GM19023 (cell line): ENCODE results near the gene ELMO1.

ENCODE experiments used
- ATAC-seq: cut with Tn5 transposase; IDR thresholded peaks from one replicate; pipeline ENCODE4 v1.9.1; 2021; ENCODE audit warnings: mild to moderate bottlenecking, moderate library complexity; ENCODE audit not compliant: unreplicated experiment

The ELMO1 gene

DNA sequence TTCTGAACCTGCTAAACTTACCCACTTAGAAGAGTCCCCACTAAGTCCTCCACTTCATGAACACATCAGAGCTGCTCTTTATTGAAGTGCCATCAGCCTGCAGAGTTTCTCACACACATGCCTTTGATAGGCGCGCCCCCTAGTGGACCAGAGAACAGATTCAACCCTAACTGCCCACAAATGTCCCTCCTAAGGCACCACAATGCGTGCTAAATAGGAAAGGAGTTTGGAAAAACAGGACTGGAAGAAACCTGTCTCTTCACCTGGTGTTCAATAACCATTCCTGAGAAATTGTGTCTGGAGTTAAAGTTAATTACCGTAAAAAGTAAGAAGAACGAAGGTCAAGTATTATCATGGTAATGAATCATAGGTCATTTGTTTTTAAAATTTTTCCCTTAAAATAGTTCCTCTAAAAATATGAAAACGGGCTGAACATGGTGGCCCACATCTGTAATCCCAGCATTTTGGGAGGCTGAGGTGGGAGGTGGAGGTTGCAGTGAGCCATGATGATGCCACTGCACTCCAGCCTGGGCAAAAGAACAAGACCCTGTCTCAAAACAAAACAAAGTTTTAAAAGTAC is 249.7 kb downstream of the ELMO1 start:
- peak; percentile 57 for ATAC-seq

DNA sequence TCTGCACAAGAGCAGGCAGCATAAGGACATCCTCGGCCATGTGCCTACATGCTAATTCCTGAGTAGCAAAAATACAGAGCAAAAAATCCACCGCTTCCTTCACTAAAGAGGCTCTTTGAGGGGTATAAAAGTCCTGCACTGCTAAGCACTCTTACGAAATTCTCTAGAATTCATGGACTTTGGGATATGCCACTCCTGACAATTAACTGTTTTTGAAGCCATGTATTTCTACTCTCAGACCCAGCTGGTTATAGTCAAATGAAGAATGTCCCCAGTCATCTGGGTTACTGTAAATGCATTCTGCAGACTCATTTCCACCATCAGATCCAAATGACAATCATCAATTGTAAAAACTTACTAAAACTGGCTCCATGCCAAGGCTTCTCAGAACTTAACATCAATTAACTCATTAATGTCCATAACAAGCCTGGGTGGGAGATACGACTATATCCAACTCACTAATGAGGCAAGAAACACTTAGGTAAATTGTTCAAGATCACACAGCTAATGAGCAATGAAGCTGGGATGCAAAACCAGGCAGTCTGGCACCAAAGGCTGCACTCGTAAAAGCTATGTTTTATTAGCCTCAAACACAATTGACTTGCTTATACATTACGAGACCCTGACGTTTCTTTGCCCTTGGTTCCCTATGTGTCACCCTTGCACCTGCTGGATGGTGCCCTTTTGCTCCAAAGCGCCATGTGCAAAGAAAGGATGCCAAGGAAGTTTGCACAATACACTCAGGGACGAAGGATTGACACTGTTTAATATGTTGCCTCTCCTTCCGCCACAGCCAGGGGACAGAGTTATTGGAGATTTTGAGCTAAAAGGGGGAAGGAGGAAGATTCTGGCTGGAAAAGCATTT is 250.4 kb downstream of the ELMO1 start:
- no peak for ATAC-seq

DNA sequence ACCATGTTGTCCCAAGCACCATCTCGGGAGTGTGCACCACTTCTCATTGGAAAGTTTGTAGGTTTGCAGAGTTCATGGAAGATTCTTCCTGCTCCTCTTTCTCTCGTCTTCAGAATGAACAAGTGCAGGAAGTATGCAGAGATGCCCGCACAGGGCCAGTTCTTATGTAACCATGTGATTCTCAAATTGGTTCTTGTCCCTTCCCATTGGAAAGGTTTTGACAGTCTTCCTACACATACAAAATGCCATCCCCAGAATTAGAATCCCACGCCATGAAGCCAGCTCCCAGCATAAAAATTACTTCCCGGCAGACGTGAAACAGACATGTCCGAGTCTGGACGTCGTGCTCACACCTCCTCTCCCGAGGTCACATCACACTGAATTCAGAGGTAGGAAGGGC is 251.6 kb downstream of the ELMO1 start:
- no peak for ATAC-seq

DNA sequence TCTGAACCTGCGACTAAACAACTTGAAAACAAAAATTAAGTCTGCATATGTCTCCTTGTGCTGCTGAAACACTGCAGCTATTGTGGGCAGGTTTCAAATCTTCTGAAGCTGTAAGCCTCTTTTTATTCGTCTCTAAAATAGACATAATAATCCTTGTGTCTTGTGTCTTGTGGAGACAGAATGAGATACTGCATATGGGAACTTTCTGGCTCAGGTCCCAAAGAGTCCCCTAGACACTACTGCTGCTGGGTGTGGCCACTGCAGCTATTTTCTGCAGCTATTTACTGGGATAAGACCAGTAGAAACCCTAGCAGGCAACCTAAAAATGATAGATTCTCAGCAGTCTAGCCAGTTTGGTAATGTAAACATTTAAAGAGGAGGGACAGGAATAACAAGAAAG is 252.0 kb downstream of the ELMO1 start:
- no peak for ATAC-seq

- ATAC-seq, result no peak
Measured at GRCh38 chr7:37195388-37195787, 253.3 kb downstream of the ELMO1 start.

- ATAC-seq, result no peak
Measured at GRCh38 chr7:37194943-37195342, 253.7 kb downstream of the ELMO1 start.

DNA sequence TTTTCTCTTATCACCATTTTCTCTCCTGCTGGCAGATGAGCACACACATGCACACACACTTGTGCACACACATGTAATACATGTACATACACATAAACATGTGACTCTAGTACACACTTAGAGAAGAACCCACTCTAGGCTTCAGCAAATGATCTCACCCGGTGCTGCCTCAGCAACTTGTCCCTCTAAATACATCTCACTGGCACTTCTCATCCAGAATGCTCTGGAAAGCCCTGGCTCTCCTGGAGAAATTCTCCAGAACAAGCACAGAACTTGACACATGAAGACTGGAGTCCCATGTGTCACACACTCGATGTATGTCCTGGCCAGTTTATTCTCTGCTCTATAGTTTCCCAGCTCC is 254.9 kb downstream of the ELMO1 start:
- ATAC-seq, result no peak

- ATAC-seq, result no peak
Measured at GRCh38 chr7:37193087-37193774, 255.4 kb downstream of the ELMO1 start.

DNA sequence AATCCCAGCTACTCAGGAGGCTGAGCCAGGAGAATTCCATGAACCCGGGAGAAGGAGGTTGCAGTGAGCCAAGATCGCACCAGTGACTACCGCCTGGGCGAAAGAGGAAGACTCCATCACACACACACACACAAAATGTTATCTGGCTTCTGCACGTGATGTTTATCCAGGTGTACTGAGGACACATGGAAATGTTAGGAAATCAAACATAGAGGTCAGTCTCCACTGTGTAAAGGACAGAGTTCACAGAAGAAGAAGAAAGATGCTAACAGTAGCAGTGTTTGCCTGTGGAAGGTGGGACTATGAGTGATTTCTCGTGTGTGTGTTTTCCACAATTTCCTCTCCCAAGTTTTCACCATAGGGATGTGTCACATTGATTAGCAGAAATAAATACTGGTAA is 256.9 kb downstream of the ELMO1 start:
- no peak for ATAC-seq

DNA sequence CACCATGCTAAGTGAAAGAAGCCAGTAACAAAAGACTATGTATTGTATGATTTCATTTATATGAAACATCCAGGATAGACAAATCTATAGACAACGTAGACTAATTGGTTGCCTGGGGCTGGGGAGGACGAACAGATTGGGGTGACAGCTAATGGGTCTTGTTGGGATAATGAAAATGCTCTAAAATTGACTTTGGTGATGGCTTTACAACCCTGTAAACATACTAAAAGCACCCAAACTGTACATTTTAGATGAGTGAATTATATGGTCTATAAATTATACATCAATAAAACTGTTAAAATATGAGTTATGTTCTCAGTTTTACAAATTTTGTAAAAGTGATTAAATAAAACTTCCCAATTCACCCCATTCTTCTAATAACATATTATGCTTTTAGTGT is 261.5 kb downstream of the ELMO1 start:
- no peak for ATAC-seq

DNA sequence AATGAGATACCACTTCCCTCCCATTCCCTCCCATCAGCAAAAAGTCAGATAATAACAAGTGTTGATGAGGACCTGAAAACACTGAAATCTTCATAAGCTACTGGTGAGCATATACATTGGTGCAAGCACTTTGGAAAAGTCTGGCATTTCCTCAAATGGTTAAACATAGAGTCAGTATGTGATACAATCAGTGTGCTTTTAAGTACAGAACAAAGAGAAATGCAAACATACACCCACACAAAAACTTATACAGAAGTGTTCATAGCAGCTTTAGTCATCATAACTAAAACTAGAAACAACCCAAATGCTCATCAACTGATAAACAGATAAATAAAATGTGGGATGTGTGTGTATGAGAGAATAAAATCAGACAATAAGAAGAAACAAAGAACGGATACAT is 261.9 kb downstream of the ELMO1 start:
- no peak for ATAC-seq

GRCh38 chr7:37181550-37181932 is 267.1 kb downstream of the ELMO1 start:
- ATAC-seq, result no peak

- no peak for ATAC-seq
Measured at GRCh38 chr7:37180828-37181549, 267.7 kb downstream of the ELMO1 start.

GRCh38 chr7:37176079-37176478 is 272.6 kb downstream of the ELMO1 start:
- ATAC-seq, result no peak

- ATAC-seq, result no peak
Measured at GRCh38 chr7:37174460-37174859, 274.2 kb downstream of the ELMO1 start.

DNA sequence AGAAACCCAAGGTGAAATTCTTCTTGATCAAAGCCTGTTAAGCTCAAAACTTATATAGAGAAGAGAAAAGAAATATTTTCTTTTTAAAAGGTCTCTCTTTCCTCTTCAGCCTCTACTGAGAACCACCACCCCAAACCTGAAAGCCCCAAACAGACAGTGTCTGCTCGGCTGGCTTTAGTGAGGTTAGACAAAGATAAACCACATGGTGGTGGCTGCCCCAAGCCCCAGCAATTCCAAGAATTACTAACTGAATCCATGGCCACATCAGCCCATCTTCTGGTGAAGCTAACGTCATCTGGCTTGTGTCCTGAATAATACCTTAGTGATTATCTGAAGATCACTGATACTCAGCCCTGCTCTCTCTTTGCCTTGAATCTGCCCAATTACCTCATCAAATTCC is 275.0 kb downstream of the ELMO1 start:
- ATAC-seq, result no peak

DNA sequence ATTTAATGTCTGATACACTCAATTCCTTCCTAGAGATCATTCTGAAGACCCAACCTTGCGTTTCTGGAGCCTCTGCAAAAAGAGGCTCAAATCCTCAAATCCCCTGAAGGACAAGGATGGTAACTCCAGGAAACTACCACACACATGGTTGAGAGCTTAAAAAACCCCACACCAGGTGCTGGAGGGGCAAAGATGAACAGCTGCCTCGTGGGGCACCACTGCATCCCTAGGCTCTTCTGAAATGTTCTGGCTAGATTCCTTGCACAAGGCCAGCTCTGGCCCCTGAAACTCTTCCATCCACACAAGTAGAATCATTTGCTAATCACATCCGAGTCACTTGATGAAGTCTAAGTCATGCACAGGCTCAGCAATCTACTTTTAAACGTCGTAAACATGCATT is 286.6 kb downstream of the ELMO1 start:
- no peak for ATAC-seq

GRCh38 chr7:37160656-37161055 is 288.0 kb downstream of the ELMO1 start:
- ATAC-seq, result no peak

DNA sequence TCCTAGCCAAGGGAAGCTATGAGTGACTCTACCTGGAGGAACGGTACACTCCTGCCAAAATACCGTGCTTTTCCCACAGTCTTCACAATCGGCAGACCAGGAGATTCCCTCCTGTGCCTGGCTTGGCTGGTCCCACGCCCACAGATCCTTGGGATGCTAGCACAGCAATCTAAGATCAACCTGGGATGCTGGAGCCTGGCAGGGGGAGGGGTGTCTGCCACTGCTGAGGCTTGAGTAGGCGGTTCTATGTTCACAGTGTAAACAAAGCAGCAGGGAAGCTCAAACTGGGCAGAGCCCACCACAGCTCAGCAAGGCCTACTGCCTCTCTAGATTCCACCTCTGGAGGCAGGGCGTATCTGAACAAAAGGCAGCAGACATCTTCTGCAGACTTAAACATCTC is 295.3 kb downstream of the ELMO1 start:
- ATAC-seq, result no peak

GRCh38 chr7:37151741-37152413 is 296.8 kb downstream of the ELMO1 start:
- no peak for ATAC-seq

GRCh38 chr7:37150856-37151255 is 297.8 kb downstream of the ELMO1 start:
- no peak for ATAC-seq
